Activated gamma-delta T cell treated with Interleukin-2 at 50 U/mL for 16 hours (primary cell): ENCODE data around the gene DKK1.
"Not testable (repeated sequence)": the region's sequence is repeated elsewhere in the genome, so short reads cannot be mapped to it uniquely, and the experiment has no call there.

Experiments used
- DNase-seq: peaks from one replicate; pipeline ENCODE4 v3.0.0-alpha.2; 2020

The DKK1 gene

DNA sequence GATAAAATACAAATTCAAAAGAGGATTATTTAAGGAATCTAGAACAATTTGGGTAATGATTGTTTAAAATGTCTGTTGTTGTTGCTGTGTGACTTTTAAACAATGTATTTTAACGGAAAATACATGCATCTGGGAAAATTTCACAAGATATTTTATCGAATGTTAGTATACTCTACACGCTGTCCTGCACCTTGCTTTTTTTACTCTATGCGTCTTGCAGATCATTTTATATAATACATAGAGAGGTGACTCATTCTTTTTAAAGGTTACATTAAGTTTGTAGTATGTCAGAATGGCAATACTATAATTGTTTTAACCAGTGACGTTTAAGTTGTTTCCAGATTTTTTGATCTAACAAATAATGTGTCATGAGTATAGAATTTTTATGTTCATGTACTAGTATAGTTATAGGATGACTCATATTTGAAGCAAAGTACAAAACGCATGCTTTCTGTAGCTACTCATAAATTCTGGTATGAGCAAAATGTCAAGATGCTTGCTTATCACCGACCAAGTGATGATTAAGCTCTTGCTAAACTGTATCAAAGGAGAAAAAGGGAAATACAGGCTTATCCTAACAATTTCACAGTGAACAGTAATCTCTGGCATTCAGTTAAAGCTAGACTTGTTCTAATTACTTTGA, 4.9 kb downstream of the DKK1 start:
- DNase-seq = no peak

DNA sequence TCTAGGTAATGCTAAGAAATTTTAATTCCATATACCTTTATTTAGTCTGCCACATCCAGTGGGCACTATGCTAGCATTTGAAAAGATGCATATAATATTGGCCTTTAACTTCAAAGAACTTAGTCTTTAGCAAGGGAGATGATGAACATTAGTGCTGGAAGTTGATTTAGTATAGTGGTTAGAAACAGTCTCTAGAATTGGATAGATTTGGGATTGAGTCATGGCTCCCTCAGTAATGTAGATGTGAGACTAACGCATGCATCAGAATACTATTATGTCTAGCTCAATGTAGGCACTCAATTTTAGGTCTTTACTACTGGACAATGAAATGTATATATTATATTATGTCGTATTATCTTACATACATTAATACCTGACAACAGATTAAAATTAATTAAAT, 5.8 kb downstream of the DKK1 start:
- no peak for DNase-seq

DNA sequence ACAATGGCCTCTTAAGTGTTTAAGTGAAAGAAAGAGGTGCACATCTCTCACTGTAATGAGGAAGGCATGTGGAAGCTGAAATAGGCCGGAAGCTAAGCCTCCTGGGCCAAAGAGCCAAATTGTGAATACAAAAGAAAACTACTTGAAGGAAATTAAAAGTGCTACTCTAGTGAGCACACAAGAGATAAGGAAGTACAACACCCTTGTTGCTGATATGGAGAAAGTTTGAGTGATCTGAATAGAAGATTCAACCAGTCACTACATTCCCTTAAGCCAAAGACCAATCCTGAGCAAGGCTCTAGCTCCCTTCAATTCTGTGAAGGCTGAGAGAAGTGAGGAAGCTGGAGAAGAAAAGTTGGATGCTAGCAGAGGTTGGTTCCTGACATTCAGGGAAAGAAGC, 8.2 kb downstream of the DKK1 start:
- DNase-seq = no peak

DNA sequence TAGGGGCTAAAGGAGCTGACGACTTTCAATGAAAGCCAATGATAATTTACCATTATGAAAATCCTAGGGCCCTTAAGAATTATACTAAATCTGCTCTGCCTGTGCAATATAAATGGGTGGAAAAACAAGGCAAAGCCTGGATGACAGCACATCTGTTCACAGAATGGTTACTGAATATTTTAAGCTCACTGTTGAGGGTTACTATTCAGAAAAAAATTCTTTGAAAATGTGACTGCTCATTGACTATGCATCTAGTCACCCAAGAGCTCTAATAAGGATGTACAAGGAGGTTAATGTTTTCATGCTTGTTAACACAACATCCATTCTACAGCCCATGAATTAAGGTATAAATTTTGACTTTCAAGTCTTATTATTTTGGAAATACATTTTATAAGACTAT, 8.9 kb downstream of the DKK1 start:
- no peak for DNase-seq

DNA sequence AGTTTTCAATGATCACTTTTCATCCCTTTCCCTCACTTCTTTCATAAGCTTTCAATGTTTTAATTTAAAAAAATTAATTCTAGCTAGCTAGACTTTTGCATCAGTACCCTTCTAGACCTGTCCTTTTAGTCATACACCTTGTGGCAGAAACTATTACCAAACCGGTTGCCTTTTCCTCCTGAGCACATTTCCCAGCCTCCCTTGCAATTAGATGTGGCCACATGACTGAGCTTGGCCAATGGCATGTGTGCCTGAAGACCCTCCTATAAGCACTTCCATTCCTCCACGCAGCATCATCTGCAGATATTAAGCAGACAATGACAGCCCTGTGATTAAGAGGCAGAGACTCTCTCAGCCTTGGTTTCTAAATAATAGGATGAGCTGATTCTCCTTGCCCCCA, 12.3 kb downstream of the DKK1 start:
- no peak for DNase-seq

DNA sequence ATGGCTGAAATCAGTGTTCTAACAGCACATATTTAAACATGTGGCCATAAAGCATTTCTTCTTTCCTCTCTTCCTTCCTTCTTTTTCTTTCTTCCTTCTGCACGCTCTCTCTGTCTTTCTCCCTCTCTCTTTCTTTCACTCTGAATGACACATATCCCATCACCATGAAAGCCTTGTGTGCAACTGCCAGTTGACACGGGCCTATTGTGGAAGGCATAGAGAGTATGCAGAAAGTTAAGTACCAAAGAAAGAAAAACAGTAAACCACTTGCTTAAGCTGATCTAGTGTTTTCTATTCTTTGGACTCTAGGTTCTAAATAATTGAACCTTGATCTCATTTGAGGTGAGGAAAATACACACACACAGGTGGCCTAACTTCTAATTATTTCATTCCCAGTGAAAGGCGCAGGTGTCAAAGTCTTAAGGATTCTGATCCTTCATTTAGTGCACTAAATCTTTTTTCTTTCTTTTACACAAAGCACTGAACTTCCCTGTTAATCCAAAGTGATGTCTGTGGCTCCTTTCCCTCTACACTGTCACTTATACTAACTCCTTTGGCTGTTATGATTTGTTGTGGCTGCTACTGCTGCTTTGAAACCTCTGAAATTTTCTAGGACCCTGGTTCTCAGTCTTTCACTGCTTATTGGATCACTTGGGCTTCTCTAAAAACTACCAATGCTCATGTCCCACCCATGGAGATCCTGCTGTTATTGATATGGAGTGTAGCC, 17.7 kb downstream of the DKK1 start:
- no peak for DNase-seq

DNA sequence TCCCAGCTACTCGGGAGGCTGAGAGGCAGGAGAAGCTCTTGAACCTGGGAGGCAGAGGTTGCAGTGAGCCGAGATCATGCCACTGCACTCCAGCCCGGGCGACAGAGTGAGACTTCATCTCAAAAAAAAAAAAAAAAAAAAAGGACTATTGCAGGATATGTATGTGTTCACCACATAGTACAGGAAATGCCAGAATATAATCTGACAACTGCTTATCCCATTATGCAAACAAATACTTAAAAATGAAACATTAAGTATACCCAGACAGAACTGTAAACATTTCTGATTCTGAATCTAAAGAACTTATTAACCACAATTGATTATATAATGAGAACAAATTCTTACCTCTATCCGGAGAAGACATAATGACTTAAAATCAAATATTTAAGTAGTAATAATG, 18.7 kb downstream of the DKK1 start:
- no peak for DNase-seq

DNA sequence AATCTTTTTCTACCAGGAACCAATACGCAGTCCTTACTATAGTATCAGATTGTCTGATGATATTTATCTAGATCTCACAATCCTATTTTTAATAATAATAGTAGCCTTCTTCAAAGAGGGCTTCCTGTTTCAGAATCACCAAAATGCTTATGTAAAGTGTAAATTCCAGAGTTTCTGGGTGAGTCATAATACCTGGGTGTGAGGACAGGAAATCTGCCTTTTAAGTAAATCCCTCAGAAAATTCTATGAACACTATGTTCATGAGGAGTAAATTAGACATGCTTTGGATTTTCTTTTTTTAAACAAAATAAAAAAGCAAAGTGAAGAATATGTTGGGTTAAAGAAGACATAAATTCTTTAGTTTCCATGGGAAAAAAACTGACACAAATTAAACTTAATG, 20.5 kb downstream of the DKK1 start:
- DNase-seq = no peak

DNA sequence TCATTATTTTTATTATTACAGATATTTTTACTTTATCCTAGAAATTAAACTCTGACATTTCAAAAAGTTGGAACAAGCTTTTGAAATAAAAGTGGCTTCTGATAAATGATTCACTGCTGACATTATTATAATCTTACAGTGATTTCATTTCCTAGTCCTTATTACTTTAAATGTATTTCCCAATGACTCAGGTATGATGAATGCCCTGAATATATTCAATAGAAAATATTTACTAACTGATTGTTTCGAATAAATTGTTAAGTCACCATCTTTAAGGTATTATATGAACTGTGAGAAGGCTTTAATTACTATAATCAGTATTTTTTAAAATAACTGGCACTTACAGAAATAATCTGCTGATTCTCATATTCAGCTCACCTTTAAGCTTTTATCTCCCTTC, 21.6 kb downstream of the DKK1 start:
- no peak for DNase-seq

DNA sequence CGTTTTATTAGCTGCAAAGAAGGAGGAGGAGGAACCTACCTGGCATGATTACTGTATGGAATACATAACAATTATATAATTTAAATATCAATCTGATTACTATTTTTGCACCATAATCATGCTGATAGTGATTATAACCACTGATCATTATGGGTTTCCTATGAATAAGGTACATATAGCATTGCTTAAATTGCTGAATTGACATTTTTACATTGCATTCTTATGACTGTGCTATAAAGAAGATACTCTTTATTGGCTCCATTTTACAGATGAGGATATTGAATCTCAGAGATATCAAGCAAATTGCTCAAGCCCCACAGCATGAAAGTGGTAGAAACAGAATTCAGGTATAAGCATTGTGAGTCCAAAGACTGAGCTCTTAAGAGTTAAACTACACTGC, 23.1 kb downstream of the DKK1 start:
- no peak for DNase-seq

DNA sequence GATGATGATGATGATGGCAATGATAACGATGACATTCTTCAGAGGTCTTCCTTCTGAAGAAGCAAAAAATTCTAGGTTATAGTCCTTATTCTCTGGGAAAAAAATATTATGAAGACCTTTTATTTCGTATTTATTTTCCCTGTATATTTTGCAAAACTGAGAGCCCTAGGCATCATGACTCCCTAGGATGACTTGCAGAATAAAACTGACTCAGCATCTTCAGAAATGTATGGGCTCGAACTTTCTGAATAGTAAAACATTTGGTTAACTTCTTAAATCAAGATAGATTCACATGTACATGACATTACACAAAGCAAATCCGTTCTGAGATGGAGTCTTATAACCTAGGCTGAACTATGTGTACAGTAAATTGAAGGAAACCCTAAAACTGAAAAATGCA, 29.4 kb downstream of the DKK1 start:
- DNase-seq = no peak

DNA sequence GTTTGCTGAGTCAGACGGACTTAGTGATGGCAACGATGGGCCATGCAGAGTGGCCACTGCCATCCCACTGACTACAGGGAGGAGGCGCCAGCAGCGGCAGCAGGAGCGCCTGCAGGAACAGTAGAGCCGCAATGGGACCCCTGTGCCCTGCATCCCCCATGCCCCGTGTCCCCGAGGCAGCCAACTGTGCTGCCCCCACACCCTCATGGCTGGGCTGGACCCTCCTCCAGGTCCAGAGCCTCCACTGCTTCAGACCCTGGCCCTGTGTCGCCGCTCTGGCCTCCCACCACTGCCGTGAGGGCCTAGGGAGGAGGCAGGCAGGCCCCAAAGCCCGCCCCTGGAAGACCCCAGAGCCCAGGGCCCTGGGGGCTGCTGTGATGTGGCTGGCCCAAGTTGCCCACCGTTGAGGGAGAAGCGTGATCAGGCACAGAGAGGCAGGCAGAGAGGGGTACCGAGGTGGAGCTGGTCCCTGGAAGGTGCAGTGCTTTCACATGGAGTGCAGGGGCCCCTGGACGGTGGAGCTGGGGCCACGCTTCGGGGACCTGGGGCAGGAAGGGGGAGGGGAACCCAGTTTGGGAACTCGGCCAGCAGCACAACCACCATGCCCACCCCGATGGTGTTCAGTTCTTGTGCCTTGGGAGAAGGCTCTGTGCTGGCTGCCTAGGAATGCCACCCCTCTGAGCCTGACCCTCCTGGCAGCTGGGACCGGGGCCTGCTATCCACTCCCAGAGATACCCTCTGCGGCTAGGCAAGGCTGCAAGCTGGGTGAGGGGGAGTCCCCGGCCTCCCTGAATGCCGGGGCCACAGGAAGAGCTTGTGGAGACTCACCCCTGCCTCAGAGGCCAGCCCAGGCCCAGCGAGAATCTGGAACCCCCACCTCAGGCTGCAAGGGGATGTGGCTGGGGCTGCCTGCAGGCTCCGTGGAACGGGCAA, 32.6 kb downstream of the DKK1 start:
- no peak for DNase-seq

DNA sequence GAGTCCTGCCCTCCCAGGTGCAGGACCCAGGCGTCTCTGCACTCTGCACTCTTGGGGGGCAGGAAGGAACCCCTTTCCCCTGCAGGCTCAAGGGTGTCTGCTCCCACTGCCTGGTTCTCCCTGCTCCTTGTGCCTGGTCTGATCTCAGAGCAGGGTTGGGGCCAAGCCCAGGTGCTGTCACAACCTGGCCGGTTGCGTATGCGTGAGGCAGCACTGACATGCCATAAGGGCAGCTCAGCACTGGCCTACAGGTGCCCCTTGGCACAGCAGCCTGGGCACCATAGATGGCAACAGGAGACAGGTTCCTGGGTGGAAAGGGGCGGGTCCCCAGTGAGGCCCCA, 33.2 kb downstream of the DKK1 start:
- DNase-seq = no peak

DNA sequence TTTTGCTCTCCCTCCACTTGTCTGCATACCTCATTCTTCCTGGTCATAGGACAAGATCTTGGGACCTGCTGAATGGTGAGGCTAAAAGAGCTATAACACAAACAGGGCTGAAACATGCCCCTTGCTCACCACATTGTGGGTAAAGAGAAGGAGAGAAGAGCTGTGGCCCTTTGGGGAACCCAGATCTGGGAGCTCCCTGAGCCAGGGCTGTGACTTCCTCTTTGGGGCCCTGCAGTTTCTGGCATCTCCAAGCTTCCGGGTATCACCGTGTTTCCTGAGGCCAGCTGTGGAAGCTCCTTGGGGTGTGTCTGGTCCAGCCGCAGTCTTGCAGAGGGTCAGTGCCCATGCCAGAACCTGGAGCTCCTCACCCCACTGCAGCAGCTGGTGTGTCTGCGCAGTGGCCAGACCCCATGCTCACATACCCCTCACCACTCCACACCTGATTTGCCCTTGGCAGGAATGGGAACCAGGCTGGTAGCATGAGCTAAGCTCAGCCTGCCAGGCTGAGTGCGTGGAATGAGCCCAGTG, 34.0 kb downstream of the DKK1 start:
- DNase-seq = no peak

DNA sequence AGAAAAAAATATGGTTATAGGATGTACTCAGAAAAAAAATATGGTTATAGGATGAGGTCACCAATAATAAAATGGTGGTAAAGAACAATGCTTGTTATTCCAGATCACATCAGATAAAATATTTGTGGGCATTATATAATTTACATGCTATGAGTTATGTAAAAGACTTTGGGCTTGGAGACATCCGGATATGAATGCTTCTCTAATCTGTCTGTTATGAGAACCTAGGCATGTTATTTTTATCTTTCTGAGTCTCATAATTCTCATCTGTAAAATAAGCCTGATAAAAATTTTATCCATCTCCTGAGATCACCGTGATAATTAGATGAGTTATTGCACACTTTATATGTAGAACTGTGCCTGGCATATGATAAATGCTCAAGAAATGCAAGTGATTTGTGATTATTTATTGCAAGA, 37.8 kb downstream of the DKK1 start:
- no peak for DNase-seq

DNA sequence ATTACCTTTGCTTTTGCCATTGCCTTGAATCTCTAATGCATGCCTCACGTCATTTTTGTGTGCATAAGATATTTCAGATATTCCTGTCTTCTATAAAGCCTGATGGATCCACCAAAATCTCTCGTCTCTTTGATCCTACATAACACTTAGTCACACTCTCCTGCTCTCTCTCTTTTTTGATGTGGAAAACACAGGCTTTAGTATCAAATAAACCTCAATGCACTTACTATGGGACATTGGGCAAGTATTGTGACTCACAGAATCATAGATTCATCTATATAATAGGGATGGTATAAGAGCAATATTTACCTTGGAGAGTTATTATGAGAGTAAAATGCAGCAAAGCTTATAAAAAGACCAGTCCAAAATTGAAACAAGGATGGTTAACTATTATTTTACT, 39.1 kb downstream of the DKK1 start:
- DNase-seq = no peak

DNA sequence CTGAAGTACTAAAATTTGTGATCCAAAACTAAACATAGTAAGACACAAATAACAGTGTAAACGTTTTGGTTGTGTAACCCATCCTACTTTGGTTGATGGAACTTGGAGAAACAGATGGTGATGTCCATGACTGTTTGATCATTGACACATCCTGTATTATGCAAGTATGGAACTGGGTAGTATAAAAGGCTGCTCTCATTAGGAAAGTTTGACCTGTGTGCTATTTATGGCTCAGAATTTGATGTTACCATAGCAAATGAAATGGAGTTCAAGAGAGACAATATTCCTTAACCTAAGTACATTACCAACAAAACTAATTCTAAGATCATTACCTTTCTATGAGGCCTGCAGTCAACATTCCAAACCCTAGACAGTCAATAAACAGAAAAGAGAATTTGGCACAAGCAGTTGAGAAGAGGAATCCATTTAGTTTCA, 39.9 kb downstream of the DKK1 start:
- DNase-seq = no peak

DNA sequence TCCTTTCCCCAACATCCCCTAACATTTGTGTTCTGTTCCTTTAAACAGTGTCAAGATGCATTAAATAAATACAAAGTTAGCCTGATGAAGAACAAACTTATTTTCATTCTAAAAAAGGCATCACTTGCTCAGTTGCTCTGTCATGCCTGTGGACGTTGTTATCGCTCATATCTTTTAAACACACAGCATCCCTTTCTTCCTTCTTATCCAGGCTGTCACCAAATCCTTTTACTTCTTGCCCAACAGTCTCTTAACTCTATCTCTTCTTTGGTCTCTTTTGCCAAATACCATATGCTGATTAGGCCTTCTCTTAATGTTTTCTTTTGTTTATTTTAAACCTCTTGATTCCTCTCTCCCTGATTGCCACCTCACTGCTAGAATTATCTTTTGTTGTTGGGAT, 43.9 kb downstream of the DKK1 start:
- no peak for DNase-seq

DNA sequence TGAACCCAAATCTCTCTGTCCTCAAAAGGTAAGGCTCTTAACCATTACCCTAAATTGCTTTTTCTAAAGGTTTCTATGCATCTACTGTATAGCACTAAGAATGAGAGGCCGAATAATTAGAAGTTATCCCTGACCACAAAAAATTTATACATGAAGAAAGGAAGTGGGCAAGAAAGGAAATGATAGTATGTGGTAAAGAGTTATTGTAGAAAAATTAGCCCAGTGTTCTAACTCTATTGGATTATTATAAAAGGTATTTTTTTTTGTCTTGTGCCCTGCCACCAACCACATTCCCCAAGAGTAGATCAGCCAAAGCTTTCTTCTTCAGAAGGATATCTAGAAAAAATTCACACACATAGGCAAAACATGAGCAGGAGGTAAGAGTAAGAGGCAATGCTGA, 45.4 kb downstream of the DKK1 start:
- no peak for DNase-seq

DNA sequence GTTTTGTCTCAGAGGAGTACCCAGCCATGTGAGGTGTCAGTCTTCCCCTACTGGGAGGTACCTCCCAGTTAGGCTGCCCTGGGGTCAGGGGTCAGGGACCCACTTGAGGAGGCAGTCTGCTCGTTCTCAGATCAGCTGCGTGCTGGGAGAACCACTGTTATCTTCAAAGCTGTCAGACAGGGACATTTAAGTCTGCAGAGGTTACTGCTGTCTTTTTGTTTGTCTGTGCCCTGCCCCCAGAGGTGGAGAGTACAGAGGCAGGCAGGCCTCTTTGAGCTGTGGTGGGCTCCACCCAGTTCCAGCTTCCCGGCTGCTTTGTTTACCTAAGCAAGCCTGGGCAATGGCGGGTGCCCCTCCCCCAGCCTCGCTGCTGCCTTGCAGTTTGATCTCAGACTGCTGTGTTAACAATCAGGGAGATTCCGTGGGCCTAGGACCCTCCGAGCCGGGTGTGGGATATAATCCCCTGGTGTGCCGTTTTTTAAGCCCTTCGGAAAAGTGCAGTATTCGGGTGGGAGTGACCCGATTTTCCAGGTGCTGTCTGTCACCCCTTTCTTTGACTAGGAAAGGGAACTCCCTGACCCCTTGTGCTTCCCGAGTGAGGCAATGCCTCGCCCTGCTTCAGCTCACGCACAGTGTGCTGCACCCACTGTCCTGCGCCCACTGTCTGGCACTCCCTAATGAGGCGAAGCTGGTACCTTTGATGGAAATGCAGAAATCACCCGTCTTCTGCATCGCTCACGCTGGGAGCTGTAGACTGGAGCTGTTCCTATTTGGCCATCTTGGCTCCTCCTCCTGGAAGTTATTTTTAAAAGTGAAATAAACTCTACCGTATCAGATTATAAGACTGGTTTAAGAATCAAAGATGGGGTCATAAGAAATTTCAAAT, 51.7 kb downstream of the DKK1 start:
- DNase-seq = not testable (repeated sequence)
